Erythroblast (primary cell): ENCODE data around the gene COL6A2.

Source experiments
- GATA1 ChIP-seq: IDR thresholded peaks from 2 replicates; pipeline ENCODE4 v1.6.1; 2011; ENCODE audit warnings: low read depth, mild to moderate bottlenecking, control low read depth, low read length, moderate library complexity
- POLR2A ChIP-seq: IDR thresholded peaks from 2 replicates; pipeline ENCODE4 v1.6.1; 2011; ENCODE audit warnings: mild to moderate bottlenecking, low read length

DNA sequence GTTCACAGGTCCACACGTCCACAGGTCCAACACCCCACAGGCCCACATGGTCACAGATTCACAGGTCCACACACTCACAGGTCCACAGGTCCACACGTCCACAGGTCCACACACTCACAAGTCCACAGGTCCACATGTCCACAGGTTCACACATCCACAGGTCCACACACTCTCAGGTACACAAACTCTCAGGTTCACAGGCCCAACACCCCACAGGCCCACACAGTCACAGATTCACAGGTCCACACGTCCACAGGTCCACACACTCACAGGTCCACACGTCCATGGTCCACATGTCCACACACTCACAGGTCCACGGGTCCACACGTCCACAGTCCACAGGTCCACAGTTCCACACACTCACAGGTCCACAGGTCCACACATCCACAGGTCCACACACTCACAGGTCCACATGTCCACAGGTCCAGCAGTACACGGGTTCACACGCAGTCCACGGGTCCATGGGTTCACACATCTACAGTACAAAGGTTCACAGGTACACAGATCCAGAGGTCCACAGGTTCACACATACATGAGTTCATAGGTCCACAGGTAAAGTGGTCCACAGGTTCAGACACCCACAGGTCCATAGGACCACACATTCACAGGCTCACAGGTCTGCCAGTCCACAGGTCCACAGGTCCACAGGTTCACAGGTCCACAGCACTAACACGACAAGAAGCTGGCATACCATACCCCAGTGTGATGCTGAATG lies 39.3 kb upstream of the COL6A2 start:
- TF ChIP-seq POLR2A (no peak), GATA1 (no peak)
